Stomach (tissue), 9 donors: Measurements from ENCODE around the gene CROT. TPM values are rescaled to one million over a fixed set of nuclear protein-coding genes. Genes with fewer than 3 reads are reported as not detected.

Experiments used
- DNase-seq, 2 donors: peaks; one replicate each; pipeline versions ENCODE4 v3.0.0 to v3.0.0-alpha.2; 2013 to 2019
- H3K27ac ChIP-seq, 5 donors: fragments of 200-600 bp in 4 of 5; sonication (generic) in 4 of 5; one replicate each; pipeline ENCODE4 v1.5.1; 2013 to 2019; ENCODE audit warnings: mild to moderate bottlenecking in 1 of 5, moderate library complexity in 1 of 5
- H3K27me3 ChIP-seq, 3 donors: fragments of 200-600 bp; sonication (generic); one replicate each; pipeline ENCODE4 v1.5.1; 2017 to 2019; ENCODE audit warnings: mixed run types in 1 of 3
- H3K36me3 ChIP-seq, 4 donors: fragments of 200-600 bp; sonication (generic); 1 replicate in 3 of 4; 2 replicates in 1 of 4; pipeline ENCODE4 v1.5.1; 2016 to 2019
- H3K4me1 ChIP-seq, 4 donors: fragments of 200-600 bp; sonication (generic); one replicate each; pipeline ENCODE4 v1.5.1; 2016 to 2019
- H3K4me3 ChIP-seq, 4 donors: fragments of 200-600 bp; sonication (generic) in 3 of 4; one replicate each; pipeline ENCODE4 v1.5.1; 2016 to 2019; ENCODE audit warnings: mild to moderate bottlenecking in 1 of 4
- H3K9me3 ChIP-seq, 4 donors: fragments of 200-600 bp; sonication (generic); one replicate each; pipeline ENCODE4 v1.5.1; 2016 to 2019
- CTCF ChIP-seq, 7 experiments: fragments of 450-650 bp in 4 of 7; fragments of 200-600 bp in 3 of 7; sonication (generic) in 3 of 7; IDR thresholded peaks; one replicate each; pipeline ENCODE4 v1.5.1; 2016 to 2019; ENCODE audit warnings: antibody characterized with exemption in 7 of 7, control low read depth in 2 of 7, mild to moderate bottlenecking in 1 of 7
- EP300 ChIP-seq: sonication (generic); formaldehyde crosslinking; IDR thresholded peaks from one replicate; pipeline ENCODE4 v1.6.1; 2017; ENCODE audit warnings: antibody characterized with exemption
- POLR2A ChIP-seq, 4 donors: fragments of 450-650 bp; IDR thresholded peaks; one replicate each; pipeline ENCODE4 v1.6.1; 2016; ENCODE audit warnings: antibody characterized with exemption in 4 of 4, control low read depth in 2 of 4, mild to moderate bottlenecking in 1 of 4, moderate library complexity in 1 of 4
- POLR2AphosphoS5 ChIP-seq, 3 donors: sonication (generic); formaldehyde crosslinking; IDR thresholded peaks; one replicate each; pipeline ENCODE4 v1.6.1; 2016; ENCODE audit warnings: antibody characterized with exemption in 3 of 3
- WGBS, 5 donors: extraction: QIAGEN DNeasy Blood & Tissue Kit in 3 of 5; methylation state at CpG; one replicate each; pipeline versions ENCODE4 v1.1.5 to v1.1.7; 2013 to 2018; 5-methylcytosine and 5-hydroxymethylcytosine counted together
- intact Hi-C: fragments of 100-400 bp; cut with DNase I; formaldehyde crosslinking; loops from one replicate; pipeline ENCODE4 v1.15.1; 2023; ENCODE audit warnings: low total_unique reads
- polyA plus RNA-seq, 3 donors: library from polyadenylated mRNA; stranded (reverse); fragments of 200-250 nt; gene quantifications; one replicate each; pipeline ENCODE4 v1.2.3, GENCODE V29; 2013
- total RNA-seq, 5 donors: library from RNA; depleted of rRNA; stranded (reverse); fragments of >200 nt; gene quantifications; one replicate each; pipeline versions ENCODE4 v1.1.0 to v1.2.3, GENCODE V29; 2014 to 2016
- donor health status: healthy with polysubstance abuse.
- donor health status: Bipolar disorder and iron deficiency.
- donor health status: healthy.

CROT gene
- total and polyA plus RNA-seq, 8 donors: 2.9 to 48.7 (median 5.8) TPM

DNA sequence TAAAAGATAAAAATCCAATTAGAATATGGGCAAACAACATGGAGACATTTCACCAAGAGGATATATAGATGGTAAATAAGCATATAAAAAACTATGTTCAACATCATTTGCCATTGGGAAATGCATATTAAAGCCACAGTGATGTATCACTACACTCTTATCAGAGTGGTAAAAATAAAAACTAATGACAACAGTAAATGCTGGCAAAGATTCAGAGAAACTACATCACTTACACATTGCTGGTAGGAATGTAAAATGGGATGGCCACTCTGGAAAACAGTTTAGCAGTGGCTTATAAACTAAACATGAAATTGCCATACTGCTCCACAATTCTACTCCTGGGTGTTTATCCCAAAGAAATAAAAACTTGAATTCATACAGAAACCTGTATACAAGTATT is 59.2 kb downstream of the CROT start:
- no peaks in the 10 kb centered on the region for H3K4me1 ChIP-seq

GRCh38 chr7:87411186-87411585 is 65.7 kb downstream of the CROT start:
- DNase-seq: no peak
- 85 to 100% (median 98%) methylated on average over 1 of the region's 1 CpG for WGBS, 5 donors
- no peak overlapping the region for H3K27ac ChIP-seq
- H3K4me3 ChIP-seq: no peak overlapping the region
- no peaks in the 10 kb centered on the region for H3K27me3 ChIP-seq
- intact Hi-C loops: no loop called here
- no peaks in the 10 kb centered on the region for H3K36me3 ChIP-seq
- H3K4me1 ChIP-seq: peaks cover 0 to 7% (median 0%) of the 10 kb centered on the region in 4 donors
- H3K9me3 ChIP-seq: no peaks in the 10 kb centered on the region
- TF ChIP-seq CTCF (IDR thresholded peaks at IDR 0.05) (no peak), POLR2AphosphoS5 (IDR thresholded peaks at IDR 0.05) (no peak), POLR2A (IDR thresholded peaks at IDR 0.05) (no peak), EP300 (no peak)

More for the DNA sequence above, 59.2 kb downstream of the CROT start:
- peaks cover 0 to 7% (median 0%) of the 10 kb centered on the region in 4 donors for H3K36me3 ChIP-seq
- no peaks in the 10 kb centered on the region for H3K9me3 ChIP-seq
- H3K27ac ChIP-seq: no peak overlapping the region
- no peak overlapping the region for H3K4me3 ChIP-seq
- no peak for TF ChIP-seq POLR2AphosphoS5 (IDR thresholded peaks at IDR 0.05)
- no peak for TF ChIP-seq CTCF (IDR thresholded peaks at IDR 0.05)
- no peak for TF ChIP-seq EP300
- TF ChIP-seq POLR2A (IDR thresholded peaks at IDR 0.05): no peak
- DNase-seq: no peak
- intact Hi-C loops: no loop called here
- no peaks in the 10 kb centered on the region for H3K27me3 ChIP-seq

GRCh38 chr7:87413029-87413428 is 67.6 kb downstream of the CROT start:
- H3K4me1 ChIP-seq: peaks cover 0 to 7% (median 0%) of the 10 kb centered on the region in 4 donors
- no peaks in the 10 kb centered on the region for H3K9me3 ChIP-seq
- WGBS, 5 donors: 32 to 63% (median 62%) methylated on average over 1 of the region's 1 CpG
- H3K36me3 ChIP-seq: no peaks in the 10 kb centered on the region
- intact Hi-C loops: no loop called here
- peak overlapping the region in 1 of 5 donors; percentile 13 for H3K27ac ChIP-seq
- no peak overlapping the region for H3K4me3 ChIP-seq
- no peaks in the 10 kb centered on the region for H3K27me3 ChIP-seq
- TF ChIP-seq POLR2AphosphoS5 (IDR thresholded peaks at IDR 0.05): no peak
- TF ChIP-seq CTCF (IDR thresholded peaks at IDR 0.05): no peak
- no peak for TF ChIP-seq EP300
- no peak for TF ChIP-seq POLR2A (IDR thresholded peaks at IDR 0.05)
- DNase-seq: no peak

DNA sequence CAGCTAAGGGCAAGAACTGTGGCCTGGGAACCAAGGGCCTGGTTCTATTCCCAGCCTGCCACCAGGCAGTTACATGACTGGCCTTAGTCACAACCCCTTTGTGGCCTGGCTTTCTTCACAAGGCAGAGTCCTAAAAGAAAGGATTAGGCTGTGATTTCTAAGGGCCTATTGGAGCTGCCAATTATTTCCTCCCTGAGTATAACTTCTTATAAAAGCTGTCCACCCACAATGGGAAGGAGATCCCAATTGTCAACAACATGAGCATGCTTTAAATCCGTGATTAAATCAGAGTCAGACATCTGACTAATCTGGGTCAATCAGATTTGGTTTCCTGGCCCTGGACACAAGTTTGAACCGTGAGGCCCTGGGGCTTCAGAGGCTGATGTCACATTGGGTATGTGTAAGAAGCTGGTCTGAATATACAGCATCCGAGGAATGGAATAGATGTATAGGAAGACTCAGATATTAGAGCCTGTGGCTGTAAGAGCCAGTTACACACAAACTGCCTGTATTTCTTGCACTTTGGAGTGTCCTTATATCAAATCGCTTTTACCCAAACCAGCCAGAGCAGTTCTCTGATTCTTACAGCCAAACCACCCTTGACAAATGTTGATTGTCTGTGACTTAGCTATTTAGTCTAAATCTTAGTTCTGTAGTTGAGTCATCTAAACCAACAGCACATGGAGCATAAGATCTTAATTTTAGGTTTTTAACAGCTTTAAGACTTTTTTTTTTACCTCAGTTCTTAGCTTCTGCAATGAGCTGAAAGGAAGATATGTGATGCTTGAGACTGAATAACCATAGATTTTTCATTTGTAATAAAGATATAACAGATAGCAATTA is 68.7 kb downstream of the CROT start:
- Histone ChIP-seq H3K4me1 (peaks cover 0 to 7% (median 0%) of the 10 kb centered on the region in 4 donors), H3K27ac (peak overlapping the region in 2 of 5 donors; percentile 13 to 22), H3K4me3 (no peak overlapping the region), H3K36me3 (no peaks in the 10 kb centered on the region), H3K9me3 (no peaks in the 10 kb centered on the region), H3K27me3 (no peaks in the 10 kb centered on the region)
- intact Hi-C loops: no loop called here
- TF ChIP-seq CTCF (IDR thresholded peaks at IDR 0.05) (no peak), EP300 (no peak), POLR2AphosphoS5 (IDR thresholded peaks at IDR 0.05) (no peak)
- 51 to 58% (median 56%) methylated on average over 4 of the region's 4 CpGs for WGBS, 5 donors
- DNase-seq: no peak
